ENCODE results near the gene AGO3.
"Not testable (repeated sequence)": the region's sequence is repeated elsewhere in the genome, so short reads cannot be mapped to it uniquely, and the experiment has no call there.

AGO3 gene

DNA sequence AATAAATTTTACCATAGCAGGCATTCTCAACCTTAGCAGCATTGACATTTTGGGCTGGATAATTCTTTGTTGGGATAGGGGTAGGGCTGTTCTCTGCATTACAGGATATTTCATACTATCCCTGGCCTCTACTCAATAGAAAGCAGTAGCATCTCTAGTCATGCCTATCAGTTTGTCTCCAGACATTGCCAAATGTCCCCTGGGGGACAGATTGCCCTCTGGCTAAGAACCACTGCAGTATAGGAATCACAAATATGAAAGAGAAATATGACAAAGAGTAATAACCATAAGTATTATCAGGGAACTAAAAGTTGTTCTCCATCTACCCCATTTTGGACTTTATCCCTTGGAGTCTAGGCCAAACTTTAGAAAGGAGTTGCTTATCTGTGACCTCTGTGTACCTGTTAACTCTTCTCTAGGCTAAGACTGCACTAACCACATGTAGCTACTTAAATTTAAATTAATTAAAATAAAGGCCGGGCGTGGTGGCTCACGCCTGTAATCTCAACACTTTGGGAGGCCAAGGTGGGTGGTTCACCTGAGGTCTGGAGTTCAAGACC lies 76.1 kb downstream of the AGO3 start:
- FAIRE-seq (no peak), DNase-seq (ENCODE audit: low spot score) (no peak)

DNA sequence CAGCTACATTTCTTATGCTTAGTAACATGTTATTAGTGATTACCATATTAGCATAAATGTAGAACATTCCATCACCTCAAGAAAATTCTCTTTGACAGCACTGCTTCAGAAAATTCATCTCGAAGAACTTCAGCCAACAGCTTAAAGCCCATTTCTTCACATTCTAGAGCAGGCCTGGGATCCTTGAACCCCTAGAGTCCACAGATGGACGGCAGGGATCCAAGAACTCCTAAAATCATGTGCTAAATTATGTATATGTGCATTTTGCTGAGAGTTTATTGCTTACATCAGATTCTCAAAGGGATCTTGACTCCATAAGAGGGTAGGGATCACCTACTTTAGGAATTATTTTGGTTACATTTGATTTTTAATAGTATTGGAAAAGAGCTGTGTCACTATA lies 76.8 kb downstream of the AGO3 start:
- DNase-seq (ENCODE audit: low spot score) (no peak), FAIRE-seq (no peak)

DNA sequence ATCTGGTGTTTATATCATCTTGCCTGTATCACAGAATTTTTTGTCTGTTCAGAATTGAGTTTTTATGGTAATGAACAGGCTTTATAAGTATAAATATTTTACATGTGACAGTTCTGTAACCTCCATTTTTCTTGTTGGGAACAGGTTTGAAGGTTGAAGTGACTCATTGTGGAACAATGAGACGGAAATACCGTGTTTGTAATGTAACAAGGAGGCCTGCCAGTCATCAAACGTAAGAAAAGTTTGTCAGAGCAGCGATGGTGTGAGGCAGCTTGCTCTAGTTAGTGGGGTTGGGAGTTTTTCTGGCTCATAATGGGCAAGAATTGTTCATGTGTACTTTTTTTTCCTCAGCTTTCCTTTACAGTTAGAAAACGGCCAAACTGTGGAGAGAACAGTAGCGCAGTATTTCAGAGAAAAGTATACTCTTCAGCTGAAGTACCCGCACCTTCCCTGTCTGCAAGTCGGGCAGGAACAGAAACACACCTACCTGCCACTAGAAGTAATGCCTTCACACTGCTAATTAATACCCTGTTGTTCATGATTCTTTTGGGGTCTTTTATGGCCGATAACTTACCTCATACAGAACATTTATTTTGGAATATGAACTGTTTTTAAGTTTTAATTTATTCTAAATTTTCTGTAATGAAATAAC lies 77.8 kb downstream of the AGO3 start:
- DNase-seq (ENCODE audit: low spot score) (peak; percentile 73), FAIRE-seq (peak; percentile 77)

- no peak for DNase-seq (ENCODE audit: low spot score)
- no peak for FAIRE-seq
Measured at GRCh38 chr1:36014722-36015220, 83.9 kb downstream of the AGO3 start.

- FAIRE-seq (no peak), DNase-seq (ENCODE audit: low spot score) (no peak)
Measured at GRCh38 chr1:36016686-36017085, 85.8 kb downstream of the AGO3 start.

- DNase-seq (ENCODE audit: low spot score) = no peak
- no peak for FAIRE-seq
Measured at GRCh38 chr1:36023098-36023769, 92.3 kb downstream of the AGO3 start.

- not testable (repeated sequence) for FAIRE-seq
Measured at GRCh38 chr1:36024024-36024423, 93.1 kb downstream of the AGO3 start.

GRCh38 chr1:36024847-36025246 lies 93.9 kb downstream of the AGO3 start:
- FAIRE-seq (no peak), DNase-seq (ENCODE audit: low spot score) (no peak)

More at GRCh38 chr1:36024024-36024423, 93.1 kb downstream of the AGO3 start:
- not testable (repeated sequence) for DNase-seq (ENCODE audit: low spot score)

- FAIRE-seq = no peak
- DNase-seq (ENCODE audit: low spot score) = no peak
Measured at GRCh38 chr1:36027766-36028165, 96.9 kb downstream of the AGO3 start.

- DNase-seq (ENCODE audit: low spot score) (no peak), FAIRE-seq (no peak)
Measured at GRCh38 chr1:36031441-36031840, 100.5 kb downstream of the AGO3 start.

- no peak for FAIRE-seq
- peak; percentile 11 for DNase-seq (ENCODE audit: low spot score)
Measured at GRCh38 chr1:36034692-36035091, 103.8 kb downstream of the AGO3 start.

GRCh38 chr1:36035154-36035553 lies 104.2 kb downstream of the AGO3 start:
- no peak for DNase-seq (ENCODE audit: low spot score)
- FAIRE-seq = no peak

- DNase-seq (ENCODE audit: low spot score) (no peak), FAIRE-seq (no peak)
Measured at GRCh38 chr1:36040238-36040637, 109.3 kb downstream of the AGO3 start.

DNA sequence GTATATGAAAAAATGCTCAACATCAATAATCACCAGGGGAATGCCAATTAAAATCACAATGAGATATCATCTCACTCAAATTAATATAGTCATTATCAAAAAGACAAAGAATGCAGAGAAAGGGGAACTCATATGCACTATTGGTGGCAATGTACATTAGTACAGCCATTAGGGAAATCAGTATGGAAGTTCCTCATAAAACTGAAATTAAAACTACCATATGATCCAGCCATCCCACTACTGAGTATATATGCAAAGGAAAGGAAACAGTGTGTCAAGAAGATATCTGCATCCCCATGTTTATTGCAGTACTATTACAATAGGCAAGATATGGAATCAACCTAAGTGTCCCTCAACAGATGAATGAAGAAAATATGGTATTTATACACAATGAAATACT lies 120.9 kb downstream of the AGO3 start:
- DNase-seq (ENCODE audit: low spot score) (no peak), FAIRE-seq (no peak)

DNA sequence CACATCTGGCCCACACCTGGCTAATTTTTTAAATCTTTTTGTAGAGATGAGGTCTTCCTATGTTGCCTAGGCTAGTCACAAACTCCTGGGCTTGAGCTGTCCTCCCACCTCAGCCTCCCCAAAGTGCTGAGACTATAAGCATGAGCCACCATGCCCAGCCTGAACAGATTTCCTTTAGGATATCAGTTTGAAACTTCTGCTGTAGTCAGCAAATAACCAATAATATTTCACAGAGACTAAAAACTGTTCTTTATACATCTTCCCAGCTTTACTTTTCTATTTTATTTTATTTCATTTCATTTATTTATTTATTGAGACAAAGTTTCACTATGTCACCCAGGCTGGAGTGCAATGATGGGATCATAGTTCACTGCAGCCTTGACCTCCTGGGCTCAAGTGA lies 123.1 kb downstream of the AGO3 start:
- no peak for FAIRE-seq
- DNase-seq (ENCODE audit: low spot score) = no peak

- no peak for FAIRE-seq
- no peak for DNase-seq (ENCODE audit: low spot score)
Measured at GRCh38 chr1:36055706-36056105, 124.8 kb downstream of the AGO3 start.

GRCh38 chr1:36062315-36062714 lies 131.4 kb downstream of the AGO3 start:
- FAIRE-seq (no peak), DNase-seq (ENCODE audit: low spot score) (no peak)

- DNase-seq (ENCODE audit: low spot score) (no peak), FAIRE-seq (no peak)
Measured at GRCh38 chr1:36067871-36068270, 137.0 kb downstream of the AGO3 start.

DNA sequence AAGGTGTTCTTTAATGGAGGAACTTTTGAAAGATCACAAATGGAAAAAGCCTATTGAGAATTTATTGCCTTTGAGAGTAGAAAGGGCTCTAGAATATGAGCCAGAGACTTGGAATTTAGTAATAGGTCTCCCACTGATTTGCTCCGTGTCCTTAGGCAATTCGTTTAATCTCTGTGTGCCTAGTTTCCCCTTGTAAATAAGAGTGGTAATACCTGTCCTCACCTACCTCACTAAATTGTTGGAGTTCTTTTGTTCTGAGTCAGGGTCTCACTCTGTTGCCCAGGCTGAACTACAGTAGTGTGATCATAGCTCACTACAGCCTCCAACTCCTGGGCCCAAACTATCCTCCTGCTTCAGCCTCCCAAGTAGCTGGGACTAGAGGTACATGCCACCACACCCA lies 138.0 kb downstream of the AGO3 start:
- FAIRE-seq = no peak
- no peak for DNase-seq (ENCODE audit: low spot score)

- DNase-seq (ENCODE audit: low spot score) (no peak), FAIRE-seq (no peak)
Measured at GRCh38 chr1:36070349-36070748, 139.4 kb downstream of the AGO3 start.

DNA sequence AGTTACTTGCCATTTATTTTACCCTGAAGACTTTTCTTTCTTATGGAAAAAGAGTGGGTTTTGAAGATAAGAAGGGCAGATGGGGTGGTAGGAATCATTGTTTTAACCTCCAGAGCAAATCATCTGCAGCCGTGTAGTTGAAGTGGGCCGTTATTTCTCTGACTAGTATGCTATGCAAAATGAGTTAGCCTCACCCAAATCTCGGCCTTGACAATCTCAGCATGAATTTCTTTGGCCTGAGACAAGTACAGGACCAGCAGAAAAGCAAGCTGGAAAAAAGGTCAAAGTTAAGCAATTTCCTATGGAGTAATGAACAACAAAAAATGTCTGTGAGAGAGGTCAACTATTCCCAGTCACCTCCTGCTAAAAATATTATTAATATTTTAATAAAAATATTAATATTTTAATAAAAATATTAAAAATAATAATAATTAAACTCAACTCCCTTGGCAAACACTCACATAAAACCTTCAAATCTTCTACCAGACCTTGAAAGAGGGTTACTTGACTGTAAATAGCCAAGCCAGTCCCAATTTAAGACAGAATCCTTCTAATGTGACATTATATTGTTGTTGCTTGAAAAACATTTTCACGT lies 146.2 kb downstream of the AGO3 start:
- no peak for DNase-seq (ENCODE audit: low spot score)
- no peak for FAIRE-seq

DNA sequence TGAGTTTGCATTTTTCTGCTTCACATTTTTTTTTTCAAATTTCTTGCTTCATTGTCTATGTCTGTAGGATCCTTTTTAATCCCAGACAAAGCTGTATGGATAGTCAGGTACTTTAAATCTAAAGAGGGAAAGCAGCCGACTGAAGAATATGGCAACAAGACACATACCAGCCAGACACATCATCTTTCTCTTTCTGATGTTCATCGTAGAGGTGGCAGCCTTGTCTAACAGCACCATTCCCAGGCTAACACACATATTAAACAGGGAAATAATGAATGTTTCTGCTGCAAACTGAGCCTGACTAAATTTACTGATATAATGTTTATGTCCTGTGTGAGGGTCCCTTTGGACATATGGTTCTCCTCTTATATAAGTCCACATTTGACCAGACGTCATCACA lies 149.3 kb downstream of the AGO3 start:
- no peak for DNase-seq (ENCODE audit: low spot score)
- FAIRE-seq = no peak
